PFSK-1 (cell line): ENCODE data around the gene MAP3K4.

Experiments used
- FOXP2 ChIP-seq: optimal IDR thresholded peaks from 2 replicates; pipeline ENCODE3; 2011; ENCODE audit warnings: borderline replicate concordance, control low read depth, inconsistent platforms; ENCODE audit not compliant: insufficient read depth; ENCODE audit errors: extremely low read length, extremely low read depth
- POLR2AphosphoS5 ChIP-seq: IDR thresholded peaks from 2 replicates; pipeline ENCODE4 v1.6.1; 2012; ENCODE audit warnings: low read depth, mild to moderate bottlenecking, control low read depth, low read length, moderate library complexity
- SIN3A ChIP-seq: IDR thresholded peaks from 2 replicates; pipeline ENCODE4 v1.6.1; 2012; ENCODE audit warnings: mild to moderate bottlenecking, low read length, moderate library complexity, borderline replicate concordance; ENCODE audit not compliant: insufficient read depth
- TAF1 ChIP-seq: IDR thresholded peaks from 2 replicates; pipeline ENCODE4 v1.6.1; 2012; ENCODE audit warnings: low read length, control low read depth, borderline replicate concordance; ENCODE audit not compliant: insufficient read depth
- TF ChIP-seq, protein P1 (sequence below), 2 experiments: IDR thresholded peaks; 2 replicates each; pipeline versions ENCODE4 v1.6.1 to v1.8.0; 2011 to 2012; ENCODE audit warnings: low read depth in 2 of 2, low read length in 2 of 2, control low read depth in 1 of 2, inconsistent platforms in 1 of 2, mild to moderate bottlenecking in 1 of 2, moderate library complexity in 1 of 2; ENCODE audit not compliant: insufficient read depth in 1 of 2

The MAP3K4 gene

DNA sequence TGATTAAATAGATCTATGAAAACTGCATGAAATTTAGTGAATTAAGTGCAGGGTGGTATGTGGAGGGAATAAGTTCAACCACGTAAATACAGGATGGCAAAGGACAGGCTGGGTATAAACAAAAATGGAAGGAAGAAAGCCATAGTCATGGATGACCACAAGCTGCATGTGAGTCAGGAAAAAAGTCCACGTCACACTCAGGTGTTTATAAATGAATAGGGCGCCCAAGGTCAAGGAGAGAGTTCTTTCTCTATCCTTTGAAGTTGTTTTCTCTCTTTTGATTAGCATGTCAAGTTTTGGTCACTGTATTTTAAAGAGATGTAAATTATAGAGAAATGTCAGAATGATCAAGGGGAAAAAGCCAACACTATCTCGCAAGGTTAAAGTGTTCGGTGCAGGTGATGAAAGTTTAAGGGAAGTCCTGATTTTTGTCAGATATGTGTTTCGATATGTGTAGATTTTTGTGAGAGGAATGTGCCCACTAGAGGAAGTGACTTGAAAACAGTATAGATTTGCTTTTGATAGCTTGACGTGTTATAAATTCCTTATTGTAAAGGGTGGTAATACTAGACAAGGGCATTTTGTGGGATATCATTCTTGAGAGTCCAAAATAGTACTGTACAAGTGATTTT lies 58.7 kb downstream of the MAP3K4 start:
- TF ChIP-seq, protein P1, sequence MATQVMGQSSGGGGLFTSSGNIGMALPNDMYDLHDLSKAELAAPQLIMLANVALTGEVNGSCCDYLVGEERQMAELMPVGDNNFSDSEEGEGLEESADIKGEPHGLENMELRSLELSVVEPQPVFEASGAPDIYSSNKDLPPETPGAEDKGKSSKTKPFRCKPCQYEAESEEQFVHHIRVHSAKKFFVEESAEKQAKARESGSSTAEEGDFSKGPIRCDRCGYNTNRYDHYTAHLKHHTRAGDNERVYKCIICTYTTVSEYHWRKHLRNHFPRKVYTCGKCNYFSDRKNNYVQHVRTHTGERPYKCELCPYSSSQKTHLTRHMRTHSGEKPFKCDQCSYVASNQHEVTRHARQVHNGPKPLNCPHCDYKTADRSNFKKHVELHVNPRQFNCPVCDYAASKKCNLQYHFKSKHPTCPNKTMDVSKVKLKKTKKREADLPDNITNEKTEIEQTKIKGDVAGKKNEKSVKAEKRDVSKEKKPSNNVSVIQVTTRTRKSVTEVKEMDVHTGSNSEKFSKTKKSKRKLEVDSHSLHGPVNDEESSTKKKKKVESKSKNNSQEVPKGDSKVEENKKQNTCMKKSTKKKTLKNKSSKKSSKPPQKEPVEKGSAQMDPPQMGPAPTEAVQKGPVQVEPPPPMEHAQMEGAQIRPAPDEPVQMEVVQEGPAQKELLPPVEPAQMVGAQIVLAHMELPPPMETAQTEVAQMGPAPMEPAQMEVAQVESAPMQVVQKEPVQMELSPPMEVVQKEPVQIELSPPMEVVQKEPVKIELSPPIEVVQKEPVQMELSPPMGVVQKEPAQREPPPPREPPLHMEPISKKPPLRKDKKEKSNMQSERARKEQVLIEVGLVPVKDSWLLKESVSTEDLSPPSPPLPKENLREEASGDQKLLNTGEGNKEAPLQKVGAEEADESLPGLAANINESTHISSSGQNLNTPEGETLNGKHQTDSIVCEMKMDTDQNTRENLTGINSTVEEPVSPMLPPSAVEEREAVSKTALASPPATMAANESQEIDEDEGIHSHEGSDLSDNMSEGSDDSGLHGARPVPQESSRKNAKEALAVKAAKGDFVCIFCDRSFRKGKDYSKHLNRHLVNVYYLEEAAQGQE (IDR thresholded peaks at IDR 0.05; ENCODE audit: insufficient read depth in 1 of 2, low read depth in 2 of 2, low read length in 2 of 2) = no peak
- TF ChIP-seq FOXP2 (no peak), POLR2AphosphoS5 (no peak), SIN3A (no peak), TAF1 (no peak)

DNA sequence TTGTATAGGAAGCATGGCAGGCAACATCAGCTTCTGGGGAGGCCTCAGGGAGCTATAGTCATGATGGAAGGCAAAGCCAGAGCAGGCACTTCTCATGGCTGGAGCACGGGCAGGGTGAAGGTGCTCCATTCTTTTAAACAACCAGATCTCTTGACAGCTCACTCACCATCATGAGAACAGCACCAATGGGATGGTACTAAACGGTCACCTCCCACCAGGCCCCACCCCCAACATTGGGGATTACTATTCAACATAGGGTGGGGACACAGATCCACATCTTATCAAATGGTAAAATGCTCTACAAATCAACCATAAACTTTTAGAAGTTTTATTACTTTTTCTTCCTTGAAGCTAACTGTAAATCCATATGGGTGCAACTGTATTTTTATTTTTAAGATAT lies 61.5 kb downstream of the MAP3K4 start:
- TF ChIP-seq SIN3A (no peak), TAF1 (no peak), POLR2AphosphoS5 (no peak), FOXP2 (no peak)
- TF ChIP-seq, protein P1 (IDR thresholded peaks at IDR 0.05; ENCODE audit: insufficient read depth in 1 of 2, low read depth in 2 of 2, low read length in 2 of 2) = no peak

GRCh38 chr6:161054876-161055275 lies 63.3 kb downstream of the MAP3K4 start:
- no peak for TF ChIP-seq SIN3A
- no peak for TF ChIP-seq FOXP2
- TF ChIP-seq, protein P1 (IDR thresholded peaks at IDR 0.05; ENCODE audit: insufficient read depth in 1 of 2, low read depth in 2 of 2, low read length in 2 of 2) = no peak
- no peak for TF ChIP-seq TAF1
- TF ChIP-seq POLR2AphosphoS5 = no peak

GRCh38 chr6:161056451-161056850 lies 64.9 kb downstream of the MAP3K4 start:
- TF ChIP-seq SIN3A = no peak
- no peak for TF ChIP-seq POLR2AphosphoS5
- no peak for TF ChIP-seq TAF1
- no peak for TF ChIP-seq FOXP2
- TF ChIP-seq, protein P1 (IDR thresholded peaks at IDR 0.05; ENCODE audit: insufficient read depth in 1 of 2, low read depth in 2 of 2, low read length in 2 of 2) = no peak
